Jurkat, Clone E6-1 (cell line): ENCODE results near the gene CHD1.

Source experiments
- DNase-seq: peaks from one replicate; pipeline ENCODE4 v3.0.0-alpha.2; 2011; ENCODE audit warnings: low read depth, low spot score
- H3K4me3 ChIP-seq: 2 replicates; pipeline ENCODE4 v1.5.1; 2011; ENCODE audit warnings: mild to moderate bottlenecking, low read length, control low read depth, moderate library complexity

The CHD1 gene

DNA sequence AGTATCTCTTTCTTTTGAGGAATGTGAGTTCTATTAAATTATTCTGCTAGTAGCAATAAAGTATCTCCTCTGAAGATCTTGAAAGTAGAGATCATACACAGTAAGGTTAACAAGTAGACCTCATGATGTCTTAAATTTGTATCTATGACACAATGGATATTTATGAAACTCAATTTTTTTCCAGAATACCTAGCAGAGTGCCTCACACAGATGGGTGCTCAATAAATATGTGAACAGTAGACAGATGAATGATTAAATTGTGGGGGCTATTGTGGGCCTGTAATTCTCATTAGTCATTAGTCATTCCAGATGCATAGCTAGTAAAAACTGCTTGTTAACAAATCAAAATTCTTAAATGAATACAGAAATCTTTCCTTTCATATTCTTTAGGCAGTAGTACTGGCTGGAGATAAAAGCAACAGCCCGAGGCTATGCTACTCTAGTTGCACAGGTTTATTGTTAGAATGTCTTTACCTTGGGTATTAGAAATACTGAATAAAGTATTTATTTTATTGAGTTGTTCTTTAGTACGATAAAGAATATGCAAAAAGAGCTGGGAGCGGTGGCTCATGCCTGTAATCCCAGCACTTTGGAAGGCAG, 22.0 kb downstream of the CHD1 start:
- no peak overlapping the region for H3K4me3 ChIP-seq

DNA sequence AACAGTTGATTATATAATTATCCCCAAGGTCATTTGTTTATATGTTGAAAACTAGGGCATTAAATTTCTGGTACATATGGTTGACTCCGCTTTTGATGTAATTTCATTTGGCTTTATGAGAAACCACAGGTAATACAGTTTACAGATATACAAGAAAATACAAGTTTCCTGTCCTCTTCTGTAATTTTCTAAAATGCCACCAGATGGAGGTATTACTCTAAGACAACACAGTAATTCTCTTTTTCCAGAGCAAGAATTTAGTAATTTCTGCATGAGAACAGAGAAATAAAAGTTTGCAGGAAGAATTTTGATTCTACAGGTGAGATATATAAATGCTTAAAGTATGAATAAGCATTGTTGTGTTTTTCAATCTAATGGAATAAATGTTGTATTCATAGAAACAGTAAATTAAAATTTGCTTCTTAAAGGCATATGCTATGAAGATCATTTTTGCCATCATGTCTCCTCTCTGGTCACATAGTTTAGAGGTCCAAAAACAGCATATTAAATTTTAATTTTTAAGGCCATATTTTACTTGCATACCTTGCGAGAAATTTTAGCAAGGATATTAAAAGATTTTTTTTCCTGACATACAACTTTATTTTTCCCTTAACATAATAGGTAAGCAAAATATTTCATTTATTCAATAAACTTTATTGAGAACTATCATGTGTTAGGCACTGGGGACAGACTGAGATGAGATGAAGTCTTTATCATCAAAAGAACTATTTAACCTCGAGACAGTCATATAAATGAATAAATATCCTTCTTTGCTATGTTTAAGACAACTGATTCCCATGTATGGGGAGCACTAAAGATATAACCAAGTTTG, 22.7 kb downstream of the CHD1 start:
- peak; percentile 69 for DNase-seq

More for the DNA sequence above, 22.0 kb downstream of the CHD1 start:
- no peak for DNase-seq

DNA sequence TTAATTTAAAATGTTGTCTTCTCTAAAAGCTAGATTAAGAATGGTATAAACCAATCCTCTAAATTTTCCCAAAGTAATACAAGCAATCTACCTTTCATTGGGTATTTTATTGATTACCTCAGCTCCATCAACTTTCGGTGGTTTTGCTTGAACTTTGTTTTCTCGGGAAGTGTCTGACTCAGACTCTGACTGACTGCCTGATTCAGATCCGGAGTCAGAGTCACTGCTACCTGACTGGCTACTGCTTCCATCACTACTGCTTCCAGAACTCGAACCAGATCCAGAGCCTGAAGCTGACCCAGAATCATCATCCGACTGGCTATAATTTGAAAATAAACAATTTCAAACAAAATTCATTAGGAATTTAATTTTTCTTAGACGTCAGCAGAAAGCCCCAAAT, 24.0 kb downstream of the CHD1 start:
- H3K4me3 ChIP-seq = no peak overlapping the region
- no peak for DNase-seq

More for the DNA sequence above, 22.7 kb downstream of the CHD1 start:
- H3K4me3 ChIP-seq = no peak overlapping the region

DNA sequence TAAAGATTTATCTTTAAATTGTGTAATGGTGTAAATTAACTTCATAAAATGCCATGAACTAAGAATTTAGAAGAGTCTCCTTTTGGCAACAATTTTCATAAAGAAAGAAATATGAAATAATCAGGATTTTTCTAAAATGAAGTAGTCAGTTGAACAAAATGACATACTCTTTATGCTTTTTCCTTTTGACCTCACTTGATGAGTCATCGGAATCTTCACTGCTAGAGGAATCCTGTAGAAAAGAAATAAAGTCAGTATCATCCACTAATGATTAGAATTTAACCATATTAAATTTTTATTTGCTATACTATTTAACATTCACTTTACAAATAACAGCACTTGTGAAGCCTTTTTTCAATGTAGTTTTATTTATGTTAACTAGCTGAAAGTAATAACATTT, 26.1 kb downstream of the CHD1 start:
- no peak overlapping the region for H3K4me3 ChIP-seq
- no peak for DNase-seq

DNA sequence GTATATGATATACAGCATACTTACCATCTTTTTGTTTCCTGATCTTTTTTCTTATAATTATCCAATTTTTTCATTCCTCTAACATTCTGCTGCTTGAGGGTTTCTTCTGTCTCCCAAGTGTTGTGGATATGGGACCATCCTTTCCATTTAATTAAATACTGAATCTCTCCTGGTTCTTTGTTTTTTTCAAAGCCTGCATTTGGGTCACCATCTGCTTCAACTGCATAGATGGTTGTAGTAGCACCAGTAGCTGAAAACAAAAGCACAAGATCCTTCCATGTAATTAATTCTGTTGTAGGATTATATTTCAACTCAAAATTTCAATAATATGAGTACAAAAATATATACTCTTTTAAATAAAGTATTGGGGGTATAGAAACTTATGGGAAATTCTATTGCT, 29.4 kb downstream of the CHD1 start:
- DNase-seq = no peak
- no peak overlapping the region for H3K4me3 ChIP-seq

GRCh38 chr5:98898743-98899142, 30.1 kb downstream of the CHD1 start:
- DNase-seq = no peak
- no peak overlapping the region for H3K4me3 ChIP-seq

- no peak overlapping the region for H3K4me3 ChIP-seq
- DNase-seq = no peak
Measured at GRCh38 chr5:98891591-98891990, 37.2 kb downstream of the CHD1 start.

DNA sequence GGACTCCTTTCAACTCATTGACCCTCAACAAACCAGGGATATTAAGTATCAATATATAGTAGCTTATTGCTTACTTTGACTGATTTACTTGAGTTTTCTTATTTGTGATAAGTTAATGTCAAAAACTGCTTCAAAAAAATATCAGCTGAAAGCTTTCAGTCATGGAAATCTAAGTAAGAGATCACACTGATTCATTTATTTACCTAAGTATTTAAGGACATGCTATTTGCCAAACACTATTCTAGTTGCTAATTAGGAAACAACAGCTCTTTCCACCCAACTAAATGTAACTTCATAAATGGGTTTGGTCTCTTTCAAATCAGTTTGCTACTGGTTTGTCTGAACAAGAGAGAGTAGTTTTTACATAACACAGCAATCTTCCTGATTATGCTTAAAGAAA, 48.2 kb downstream of the CHD1 start:
- no peak overlapping the region for H3K4me3 ChIP-seq
- no peak for DNase-seq

GRCh38 chr5:98880151-98880550, 48.7 kb downstream of the CHD1 start:
- DNase-seq = no peak
- H3K4me3 ChIP-seq = no peak overlapping the region

DNA sequence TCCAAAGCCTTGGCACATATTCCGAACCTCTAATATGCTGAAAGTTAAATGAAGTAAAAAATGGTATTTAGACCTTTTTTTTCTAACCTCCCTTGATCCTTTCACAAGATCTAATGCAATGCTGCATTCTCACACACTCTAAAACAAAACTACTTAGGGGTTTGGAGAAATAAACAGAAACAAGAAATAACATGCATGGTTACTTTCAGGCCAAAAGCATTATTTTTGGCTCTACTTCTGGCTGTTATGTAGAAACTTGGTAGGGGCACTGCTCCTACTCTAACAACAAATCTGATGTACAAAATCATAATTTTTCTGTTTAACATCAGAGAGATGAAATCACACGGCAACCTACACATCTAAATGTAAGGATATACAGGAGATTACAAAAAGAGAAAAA, 51.2 kb downstream of the CHD1 start:
- no peak overlapping the region for H3K4me3 ChIP-seq
- no peak for DNase-seq

DNA sequence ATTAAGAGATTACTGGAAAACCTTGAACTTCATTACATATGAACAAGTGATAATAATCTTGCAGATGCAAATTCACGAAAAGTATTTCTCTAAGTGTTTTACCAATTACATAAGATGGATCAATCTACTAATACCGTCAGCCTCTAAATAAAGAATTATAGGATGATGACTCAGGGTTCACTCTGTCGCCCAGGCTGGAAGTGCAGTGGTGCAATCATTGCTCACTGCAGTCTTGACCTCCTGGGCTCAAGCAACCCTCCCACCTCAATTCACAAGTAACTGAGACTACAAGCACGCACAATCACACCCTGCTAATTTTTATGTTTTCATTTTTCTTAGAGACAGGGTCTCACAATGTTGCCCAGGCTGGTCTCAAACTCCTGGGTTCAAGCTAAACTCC, 56.1 kb downstream of the CHD1 start:
- no peak overlapping the region for H3K4me3 ChIP-seq
- no peak for DNase-seq

DNA sequence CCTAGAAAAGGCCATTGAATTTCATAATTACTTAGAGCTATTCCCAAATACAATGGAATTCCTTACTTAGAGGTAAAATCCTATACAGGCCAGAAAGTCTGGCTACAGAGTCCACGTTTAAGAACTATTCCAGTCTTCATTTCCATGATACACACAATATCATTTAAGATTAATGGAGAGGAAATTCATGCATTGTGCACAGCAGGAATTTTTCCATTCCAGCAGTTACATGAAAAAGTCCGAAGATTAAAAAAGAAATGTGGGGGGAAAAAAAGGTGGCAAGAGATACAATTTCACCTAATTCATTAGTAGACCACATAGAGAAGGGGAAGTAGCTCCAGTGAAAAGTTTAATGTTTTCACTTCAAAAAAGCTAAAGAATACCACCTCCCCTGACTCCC, 63.1 kb downstream of the CHD1 start:
- DNase-seq = no peak
- no peak overlapping the region for H3K4me3 ChIP-seq

DNA sequence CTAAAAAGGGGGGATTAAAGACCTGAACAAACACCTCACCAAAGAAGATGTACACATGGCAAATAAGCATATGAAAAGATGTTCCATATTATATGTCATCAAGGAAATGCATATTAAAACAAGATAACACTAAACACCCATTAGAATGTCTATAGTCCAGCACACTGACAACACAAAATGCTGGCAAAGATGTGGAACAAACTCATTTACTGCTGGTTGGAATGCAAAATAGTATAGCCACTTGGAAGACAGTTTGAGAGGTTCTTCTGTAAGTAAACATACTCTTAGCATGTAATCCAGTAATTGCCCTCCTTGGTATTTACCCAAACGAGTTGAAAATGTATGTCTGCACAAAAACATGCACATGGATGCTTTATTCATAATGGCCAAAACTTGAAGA, 81.8 kb downstream of the CHD1 start:
- no peak overlapping the region for H3K4me3 ChIP-seq
- DNase-seq = no peak

- no peak overlapping the region for H3K4me3 ChIP-seq
- DNase-seq = no peak
Measured at GRCh38 chr5:98846520-98846919, 82.3 kb downstream of the CHD1 start.

DNA sequence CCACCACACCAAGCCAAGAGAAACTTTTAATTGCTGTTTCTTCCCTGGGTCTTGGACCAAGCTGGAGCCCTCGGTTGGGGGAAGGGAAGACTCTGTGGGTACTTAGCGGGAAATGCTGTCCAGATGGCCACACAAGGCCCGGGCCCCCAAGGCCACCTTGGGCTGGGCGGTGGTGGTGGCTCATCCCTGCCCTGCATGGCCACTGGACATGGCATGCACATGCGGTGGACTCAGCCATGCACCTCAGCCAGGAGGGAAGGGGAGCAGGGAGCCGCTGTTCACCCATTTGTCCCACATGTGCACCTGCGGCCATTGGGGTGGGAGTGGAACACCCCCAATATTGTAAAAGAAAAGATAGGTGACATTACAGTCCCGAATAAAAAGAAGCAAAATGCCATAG, 82.9 kb downstream of the CHD1 start:
- no peak overlapping the region for H3K4me3 ChIP-seq
- DNase-seq = no peak

GRCh38 chr5:98844865-98845264, 83.9 kb downstream of the CHD1 start:
- no peak for DNase-seq
- H3K4me3 ChIP-seq = no peak overlapping the region

- no peak for DNase-seq
- H3K4me3 ChIP-seq = no peak overlapping the region
Measured at GRCh38 chr5:98843481-98843880, 85.3 kb downstream of the CHD1 start.

DNA sequence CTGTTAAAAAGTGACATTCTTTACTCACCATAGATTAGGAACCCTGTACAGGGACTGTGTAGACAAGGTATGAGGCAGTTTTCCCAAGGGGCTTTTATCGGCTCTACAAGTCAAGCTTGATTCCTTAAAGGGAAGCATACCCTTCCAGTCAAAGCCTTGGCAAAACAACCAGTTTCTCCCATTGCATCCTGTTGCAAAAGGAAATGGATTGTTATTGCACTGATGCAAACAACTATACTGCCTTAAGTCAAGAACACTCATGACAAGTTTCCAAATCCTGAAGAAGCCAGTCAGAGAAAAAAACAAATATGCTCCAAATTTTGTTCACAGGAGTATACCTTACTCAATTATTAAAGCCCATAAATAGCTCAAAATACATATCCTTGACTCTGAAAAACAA, 87.9 kb downstream of the CHD1 start:
- H3K4me3 ChIP-seq = no peak overlapping the region
- no peak for DNase-seq

- peak; percentile 35 for DNase-seq
- no peak overlapping the region for H3K4me3 ChIP-seq
Measured at GRCh38 chr5:98839469-98840383, 89.1 kb downstream of the CHD1 start.

DNA sequence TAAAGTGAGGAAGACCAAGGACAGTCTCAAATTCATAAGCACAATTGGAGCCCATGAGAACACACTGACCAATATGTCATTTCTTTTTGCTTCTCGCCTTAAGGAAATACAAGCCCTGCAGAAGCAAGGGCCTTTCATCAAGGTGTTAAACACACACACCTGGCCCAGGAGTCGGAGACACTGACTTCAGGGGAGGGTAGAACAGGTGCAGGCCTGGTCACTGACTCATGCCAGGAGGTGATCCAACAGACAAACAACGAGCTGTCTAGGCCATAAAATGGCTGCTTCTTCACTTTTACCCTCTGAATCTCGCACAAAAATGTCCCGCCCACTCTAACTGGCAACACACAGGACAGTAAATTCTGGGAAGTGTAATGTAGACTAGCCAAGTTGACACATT, 92.6 kb downstream of the CHD1 start:
- H3K4me3 ChIP-seq = no peak overlapping the region
- DNase-seq = no peak
